Hepatocyte (in vitro differentiated cells): ENCODE results near the gene CIZ1. TPM values are rescaled to one million over a fixed set of nuclear protein-coding genes. Genes with fewer than 3 reads are reported as not detected.

ENCODE experiments used
- DNase-seq: peaks from one replicate; pipeline ENCODE4 v3.0.0-alpha.2; 2016; ENCODE audit warnings: low spot score
- H2AFZ ChIP-seq: fragments of 200-600 bp; sonication (generic); 2 replicates; pipeline ENCODE4 v1.6.0; 2016; ENCODE audit warnings: antibody characterized with exemption, mild to moderate bottlenecking
- H3K27ac ChIP-seq: fragments of 200-600 bp; sonication (generic); 2 replicates; pipeline ENCODE4 v1.5.1; 2016; ENCODE audit warnings: mild to moderate bottlenecking
- H3K27me3 ChIP-seq: fragments of 200-600 bp; sonication (generic); 2 replicates; pipeline ENCODE4 v1.6.1; 2016
- H3K36me3 ChIP-seq: fragments of 200-600 bp; sonication (generic); replicated peaks from 2 replicates; pipeline ENCODE4 v1.5.1; 2016; ENCODE audit warnings: low read depth; ENCODE audit not compliant: insufficient read depth
- H3K4me1 ChIP-seq: fragments of 200-600 bp; sonication (generic); 2 replicates; pipeline ENCODE4 v1.5.1; 2016; ENCODE audit warnings: mild to moderate bottlenecking, moderate library complexity; ENCODE audit not compliant: insufficient read depth
- H3K4me2 ChIP-seq: fragments of 200-600 bp; sonication (generic); 2 replicates; pipeline ENCODE4 v1.6.0; 2016
- H3K4me3 ChIP-seq: fragments of 200-600 bp; sonication (generic); 2 replicates; pipeline ENCODE4 v1.5.1; 2016; ENCODE audit warnings: mild to moderate bottlenecking
- H3K79me2 ChIP-seq: fragments of 200-600 bp; sonication (generic); 2 replicates; pipeline ENCODE4 v1.6.0; 2017; ENCODE audit warnings: mild to moderate bottlenecking
- H3K9me2 ChIP-seq: fragments of 200-600 bp; sonication (generic); replicated peaks from 2 replicates; pipeline ENCODE4 v1.6.0; 2017; ENCODE audit warnings: mild to moderate bottlenecking; ENCODE audit not compliant: insufficient read depth
- H3K9me3 ChIP-seq: fragments of 200-600 bp; sonication (generic); 2 replicates; pipeline ENCODE4 v1.5.1; 2016; ENCODE audit warnings: low read depth, mild to moderate bottlenecking
- H4K20me1 ChIP-seq: fragments of 200-600 bp; sonication (generic); 2 replicates; pipeline ENCODE4 v1.6.0; 2016; ENCODE audit warnings: mild to moderate bottlenecking; ENCODE audit not compliant: insufficient read depth, poor library complexity, severe bottlenecking
- EZH2 ChIP-seq: fragments of 200-600 bp; sonication (generic); IDR thresholded peaks from 2 replicates; pipeline ENCODE4 v1.6.1; 2016; ENCODE audit warnings: antibody characterized with exemption, mild to moderate bottlenecking, borderline replicate concordance
- EZH2phosphoT487 ChIP-seq: fragments of 200-600 bp; sonication (generic); IDR thresholded peaks from one replicate; pipeline ENCODE4 v1.6.1; 2018; ENCODE audit warnings: antibody characterized with exemption, mild to moderate bottlenecking, low read depth, moderate library complexity; ENCODE audit not compliant: unreplicated experiment, severe bottlenecking
- whole genome bisulfite sequencing: methylation state at CpG from one replicate; pipeline ENCODE4 v1.1.6; 2016; ENCODE audit warnings: low lambda C conversion rate; ENCODE audit errors: missing lambda C conversion rate; 5-methylcytosine and 5-hydroxymethylcytosine counted together
- polyA plus RNA-seq: library from polyadenylated mRNA; unstranded; fragments of >200 nt; fragmentation: Nextera tagmentation; extraction: Ambion mirVana; gene quantifications from 2 replicates; pipeline ENCODE4 v1.2.1, GENCODE V29; 2016
- total RNA-seq: library from RNA; depleted of rRNA; stranded (reverse); fragments of >200 nt; gene quantifications from 2 replicates; pipeline ENCODE4 v1.2.3, GENCODE V29; 2014
- TF ChIP-seq, protein P1 (sequence below): fragments of 200-600 bp; sonication (generic); IDR thresholded peaks from 2 replicates; pipeline ENCODE4 v1.5.1; 2016; ENCODE audit warnings: antibody characterized with exemption, mild to moderate bottlenecking; ENCODE audit not compliant: poor library complexity

CIZ1 gene
- total and polyA plus RNA-seq, 2 experiments from 2014 or later: 31.0 to 85.6 TPM

DNA sequence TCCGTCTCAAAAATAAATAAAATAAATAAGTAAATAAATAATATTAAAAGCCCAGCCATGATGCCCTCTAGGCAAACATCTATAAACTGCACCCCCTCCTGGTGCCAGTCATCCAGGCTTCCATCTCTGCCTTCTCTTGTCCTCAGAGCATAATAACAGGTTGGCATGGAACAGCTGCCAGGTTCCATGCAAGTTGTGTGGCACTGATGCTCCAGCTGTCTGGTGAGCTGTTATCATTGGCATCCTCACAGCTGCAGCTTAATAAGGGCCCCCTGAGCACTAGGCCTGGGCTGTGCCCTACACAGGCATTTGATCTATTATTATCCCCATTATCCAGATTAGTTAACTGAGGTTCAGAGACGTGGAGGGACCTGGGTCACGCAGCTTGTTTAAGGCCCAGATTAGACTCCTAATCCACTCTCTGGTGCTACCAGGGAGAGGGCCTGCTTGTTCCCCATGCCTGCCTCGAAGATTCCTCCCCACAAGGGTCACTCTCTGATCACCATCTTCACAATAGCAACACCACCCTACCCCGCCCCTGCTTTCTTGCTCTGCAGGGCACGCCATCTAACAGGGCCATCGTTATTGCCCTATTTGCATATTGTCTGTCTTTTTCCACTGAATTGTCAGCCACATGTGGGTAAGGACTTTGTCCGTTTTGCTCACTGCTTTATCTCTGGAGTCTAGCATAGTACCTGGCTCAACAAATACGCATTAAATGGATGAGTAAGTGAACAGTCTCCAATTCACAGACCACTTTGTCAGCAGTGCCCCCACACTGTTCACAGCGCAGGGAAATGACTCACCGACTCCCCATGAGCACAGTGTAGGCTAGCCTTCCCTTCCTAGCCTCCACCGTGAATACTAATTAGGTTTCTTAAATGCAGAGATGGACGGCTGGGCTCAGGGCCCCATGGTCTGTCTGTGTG lies 10.3 kb upstream of the CIZ1 start:
- no peak for DNase-seq
- TF ChIP-seq EZH2phosphoT487: no peak
- TF ChIP-seq EZH2: no peak
- Histone ChIP-seq H3K9me2 (no peaks in the 10 kb centered on the region), H4K20me1 (no peaks in the 10 kb centered on the region), H3K4me3 (no peak overlapping the region), H3K4me2 (no peak overlapping the region), H3K4me1 (peaks cover 4% of the 10 kb centered on the region), H3K9me3 (no peaks in the 10 kb centered on the region), H2AFZ (no peak overlapping the region), H3K27me3 (no peaks in the 10 kb centered on the region), H3K36me3 (no peaks in the 10 kb centered on the region), H3K79me2 (peaks cover 13% of the 10 kb centered on the region), H3K27ac (no peak overlapping the region)
- WGBS: 80% methylated on average over 13 of the region's 13 CpGs

DNA sequence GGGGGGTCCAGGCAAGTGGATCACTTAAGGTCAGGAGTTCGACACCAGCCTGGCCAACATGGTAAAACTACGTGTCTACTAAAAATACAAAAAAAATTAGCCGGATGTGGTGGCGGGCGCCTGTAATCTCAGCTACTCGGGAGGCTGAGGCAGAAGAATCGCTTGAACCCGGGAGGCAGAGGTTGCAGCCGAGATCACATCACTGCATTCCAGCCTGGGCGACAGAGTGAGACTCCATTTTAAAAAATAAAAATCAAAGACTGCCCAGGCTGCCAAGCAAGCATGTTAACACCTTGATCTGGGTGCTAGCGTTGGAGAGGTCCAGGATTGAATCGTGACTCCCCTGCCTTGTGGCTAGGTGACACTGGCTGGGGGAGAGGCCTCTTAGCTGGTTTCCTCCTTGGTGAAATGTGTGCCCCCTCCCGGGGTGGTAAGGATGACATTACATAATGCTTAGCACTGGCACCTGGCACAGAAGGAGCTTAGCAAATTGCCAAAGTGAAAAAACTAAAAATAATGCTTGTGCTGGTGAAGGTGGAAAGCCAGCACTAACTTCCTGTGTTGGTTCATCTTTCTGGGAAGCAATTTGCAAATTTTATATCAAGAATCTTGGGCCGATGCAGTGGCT lies 2.2 kb upstream of the CIZ1 start:
- Histone ChIP-seq H2AFZ (no peak overlapping the region), H3K36me3 (no peaks in the 10 kb centered on the region), H3K27ac (no peak overlapping the region), H3K4me1 (peaks cover 9% of the 10 kb centered on the region), H3K4me2 (no peak overlapping the region), H3K27me3 (no peaks in the 10 kb centered on the region), H3K4me3 (no peak overlapping the region), H3K79me2 (peaks cover 26% of the 10 kb centered on the region), H3K9me2 (no peaks in the 10 kb centered on the region), H4K20me1 (no peaks in the 10 kb centered on the region), H3K9me3 (no peaks in the 10 kb centered on the region)
- no peak for DNase-seq
- TF ChIP-seq EZH2phosphoT487 (no peak), EZH2 (no peak)
- TF ChIP-seq, protein P1, sequence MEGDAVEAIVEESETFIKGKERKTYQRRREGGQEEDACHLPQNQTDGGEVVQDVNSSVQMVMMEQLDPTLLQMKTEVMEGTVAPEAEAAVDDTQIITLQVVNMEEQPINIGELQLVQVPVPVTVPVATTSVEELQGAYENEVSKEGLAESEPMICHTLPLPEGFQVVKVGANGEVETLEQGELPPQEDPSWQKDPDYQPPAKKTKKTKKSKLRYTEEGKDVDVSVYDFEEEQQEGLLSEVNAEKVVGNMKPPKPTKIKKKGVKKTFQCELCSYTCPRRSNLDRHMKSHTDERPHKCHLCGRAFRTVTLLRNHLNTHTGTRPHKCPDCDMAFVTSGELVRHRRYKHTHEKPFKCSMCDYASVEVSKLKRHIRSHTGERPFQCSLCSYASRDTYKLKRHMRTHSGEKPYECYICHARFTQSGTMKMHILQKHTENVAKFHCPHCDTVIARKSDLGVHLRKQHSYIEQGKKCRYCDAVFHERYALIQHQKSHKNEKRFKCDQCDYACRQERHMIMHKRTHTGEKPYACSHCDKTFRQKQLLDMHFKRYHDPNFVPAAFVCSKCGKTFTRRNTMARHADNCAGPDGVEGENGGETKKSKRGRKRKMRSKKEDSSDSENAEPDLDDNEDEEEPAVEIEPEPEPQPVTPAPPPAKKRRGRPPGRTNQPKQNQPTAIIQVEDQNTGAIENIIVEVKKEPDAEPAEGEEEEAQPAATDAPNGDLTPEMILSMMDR: no peak
- WGBS: 95% methylated on average over 14 of the region's 14 CpGs

DNA sequence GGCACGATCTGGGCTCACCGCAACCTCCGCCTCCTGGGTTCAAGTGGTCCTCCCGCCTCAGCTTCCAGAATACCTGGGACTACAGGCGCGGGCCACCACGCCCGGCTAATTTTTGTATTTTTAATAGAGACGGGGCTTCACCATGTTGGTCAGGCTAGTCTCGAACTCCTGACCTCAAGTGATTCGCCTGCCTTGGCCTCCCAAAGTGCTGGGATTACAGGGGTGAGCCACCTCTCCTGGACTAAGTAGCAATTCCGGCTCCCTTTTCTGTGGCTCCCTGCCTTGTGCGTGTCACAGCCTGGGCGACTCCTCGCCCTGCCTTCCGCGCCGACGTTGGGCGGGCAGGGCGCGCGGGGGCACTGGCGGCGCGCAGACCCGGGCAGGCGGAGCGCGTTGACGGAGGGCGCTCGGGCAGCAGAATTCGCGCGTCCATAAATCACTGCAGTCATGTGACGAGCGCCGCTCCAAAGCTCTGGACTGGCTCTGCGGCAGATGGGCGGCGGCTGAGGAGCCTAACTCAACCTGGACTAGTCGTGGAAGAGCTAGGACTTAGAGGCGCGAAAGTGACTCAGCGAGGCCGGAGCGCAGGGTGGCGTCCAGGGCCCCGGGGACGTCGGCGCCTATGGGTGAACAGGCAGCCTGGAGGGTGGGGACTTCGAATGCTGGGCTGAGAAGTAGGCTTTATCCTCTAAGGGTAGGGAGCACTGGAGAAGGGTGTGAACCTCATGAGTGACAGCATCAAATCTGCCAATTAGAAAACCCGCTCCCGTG lies 1.4 kb upstream of the CIZ1 start:
- DNase-seq: no peak
- peak overlapping the region; percentile 94 for H3K4me2 ChIP-seq

More for the DNA sequence above, 1.4 kb upstream of the CIZ1 start:
- H4K20me1 ChIP-seq: no peaks in the 10 kb centered on the region
- H3K27ac ChIP-seq: no peak overlapping the region
- no peaks in the 10 kb centered on the region for H3K9me2 ChIP-seq
- TF ChIP-seq, protein P1: no peak
- TF ChIP-seq EZH2 (no peak), EZH2phosphoT487 (no peak)
- H2AFZ ChIP-seq: no peak overlapping the region
- 98% methylated on average over 56 of the region's 56 CpGs for WGBS
- peaks cover 9% of the 10 kb centered on the region for H3K4me1 ChIP-seq
- H3K9me3 ChIP-seq: no peaks in the 10 kb centered on the region
- H3K36me3 ChIP-seq: no peaks in the 10 kb centered on the region
- no peak overlapping the region for H3K4me3 ChIP-seq
- peaks cover 33% of the 10 kb centered on the region for H3K79me2 ChIP-seq
- H3K27me3 ChIP-seq: no peaks in the 10 kb centered on the region
